ENCODE measurements around the gene WWOX. TPM values are rescaled to one million over a fixed set of nuclear protein-coding genes. Genes with fewer than 3 reads are reported as not detected.

The WWOX gene
- total and polyA plus RNA-seq, 10 donors: 5.9 to 90.3 (median 26.4) TPM

- no peaks in the 10 kb centered on the region for H3K36me3 ChIP-seq
- no peak overlapping the region for H3K27ac ChIP-seq
- 84 to 93% (median 87%) methylated on average over 8 of the region's 8 CpGs for WGBS, 5 donors
- TF ChIP-seq POLR2A (IDR thresholded peaks at IDR 0.05): no peak
- no peak for TF ChIP-seq POLR2AphosphoS5 (IDR thresholded peaks at IDR 0.05)
- no peak for TF ChIP-seq CTCF (IDR thresholded peaks at IDR 0.05 in 8 of 11, conservative IDR thresholded peaks at IDR 0.05 in 3 of 11)
- no peaks in the 10 kb centered on the region for H3K9me3 ChIP-seq
- H3K27me3 ChIP-seq (replicated peaks in 1 of 7): no peaks in the 10 kb centered on the region
- H3K4me3 ChIP-seq: no peak overlapping the region
- H3K4me1 ChIP-seq: peaks cover 0 to 12% (median under 1%) of the 10 kb centered on the region in 6 donors
- no peak for DNase-seq
- intact Hi-C loops (cut with DNase I; ENCODE audit: low total_unique reads): no loop called here
These were observed 857.4 kb downstream of the WWOX start for GRCh38 chr16:78956859-78957258.

GRCh38 chr16:78957317-78958100 is 858.1 kb downstream of the WWOX start:
- no peak for DNase-seq
- intact Hi-C loops (cut with DNase I; ENCODE audit: low total_unique reads): no loop called here

GRCh38 chr16:78961464-78961863 is 862.0 kb downstream of the WWOX start:
- H3K4me1 ChIP-seq: peaks cover 0 to 27% (median 9%) of the 10 kb centered on the region in 6 donors
- H3K27ac ChIP-seq: no peak overlapping the region
- no peaks in the 10 kb centered on the region for H3K27me3 ChIP-seq (replicated peaks in 1 of 7)
- intact Hi-C loops (cut with DNase I; ENCODE audit: low total_unique reads): no loop called here
- TF ChIP-seq POLR2A (IDR thresholded peaks at IDR 0.05) (no peak), POLR2AphosphoS5 (IDR thresholded peaks at IDR 0.05) (no peak), CTCF (IDR thresholded peaks at IDR 0.05 in 8 of 11, conservative IDR thresholded peaks at IDR 0.05 in 3 of 11) (no peak)
- 59 to 72% (median 65%) methylated on average over 2 of the region's 2 CpGs for WGBS, 5 donors
- no peak for DNase-seq
- peaks cover 0 to 17% (median 6%) of the 10 kb centered on the region in 8 donors for H3K9me3 ChIP-seq
- H3K4me3 ChIP-seq: no peak overlapping the region
- no peaks in the 10 kb centered on the region for H3K36me3 ChIP-seq

More at GRCh38 chr16:78957317-78958100, 858.1 kb downstream of the WWOX start:
- Histone ChIP-seq H3K4me1 (peaks cover 0 to 18% (median 4%) of the 10 kb centered on the region in 6 donors), H3K9me3 (no peaks in the 10 kb centered on the region), H3K4me3 (no peak overlapping the region), H3K27me3 (replicated peaks in 1 of 7) (no peaks in the 10 kb centered on the region), H3K36me3 (no peaks in the 10 kb centered on the region), H3K27ac (no peak overlapping the region)
- no peak for TF ChIP-seq CTCF (IDR thresholded peaks at IDR 0.05 in 8 of 11, conservative IDR thresholded peaks at IDR 0.05 in 3 of 11)
- TF ChIP-seq POLR2AphosphoS5 (IDR thresholded peaks at IDR 0.05): no peak
- TF ChIP-seq POLR2A (IDR thresholded peaks at IDR 0.05): no peak
- 76 to 83% (median 81%) methylated on average over 15 of the region's 15 CpGs for WGBS, 5 donors

- peaks cover 0 to 17% (median 6%) of the 10 kb centered on the region in 8 donors for H3K9me3 ChIP-seq
- peaks cover 0 to 27% (median 9%) of the 10 kb centered on the region in 6 donors for H3K4me1 ChIP-seq
- H3K36me3 ChIP-seq: no peaks in the 10 kb centered on the region
- WGBS, 5 donors: 55 to 77% (median 60%) methylated on average over 2 of the region's 2 CpGs
- intact Hi-C loops (cut with DNase I; ENCODE audit: low total_unique reads): no loop called here
- TF ChIP-seq POLR2AphosphoS5 (IDR thresholded peaks at IDR 0.05) (no peak), CTCF (IDR thresholded peaks at IDR 0.05 in 8 of 11, conservative IDR thresholded peaks at IDR 0.05 in 3 of 11) (no peak), POLR2A (IDR thresholded peaks at IDR 0.05) (no peak)
- H3K4me3 ChIP-seq: no peak overlapping the region
- no peak overlapping the region for H3K27ac ChIP-seq
- DNase-seq: no peak
- no peaks in the 10 kb centered on the region for H3K27me3 ChIP-seq (replicated peaks in 1 of 7)
These were observed 863.0 kb downstream of the WWOX start for GRCh38 chr16:78962457-78962929.
